Measurements from ENCODE around the gene SPOCK1. TPM values are rescaled to one million over a fixed set of nuclear protein-coding genes. Genes with fewer than 3 reads are reported as not detected.
A peak's percentile ranks its signal among the peaks of the same experiment; 100 is the strongest.

SPOCK1 gene
- total RNA-seq (2016; rRNA removed; fragmentation: Illumina TruSeq; extraction: Trizol) (0.18 TPM in 1 of 2 replicates, not detected in the other), polyA plus RNA-seq (2011; rRNA removed) (0.08 and 0.29 TPM in 2 replicates), polyA minus RNA-seq (2011; rRNA and poly(A)+ RNA removed; ENCODE audit: low replicate concordance) (1.0 and 26.0 TPM in 2 replicates), Bru-seq, nascent RNA (percentile 13 among the genes with signal in this experiment), BruChase-seq, experiment 1, labeled RNA remaining after a 6-hour chase (percentile 8 among the genes with signal in this experiment), BruChase-seq, experiment 2, labeled RNA remaining after a 2-hour chase (percentile 8 among the genes with signal in this experiment)
- total RNA-seq (2016; cell fraction: cytosol; rRNA removed; fragmentation: Illumina TruSeq; extraction: Trizol; ENCODE audit: low read depth), result not detected in 2 replicates
- total RNA-seq (2016; cell fraction: insoluble cytoplasmic fraction; rRNA removed; fragmentation: Illumina TruSeq; extraction: Trizol), result not detected in 2 replicates
- total RNA-seq (2016; cell fraction: membrane; rRNA removed; fragmentation: Illumina TruSeq; extraction: Trizol), result not detected in 2 replicates
- not detected in 2 replicates for total RNA-seq (2016; cell fraction: nucleus; rRNA removed; fragmentation: Illumina TruSeq; extraction: Trizol)
- 0.01 and 0.08 TPM in 2 replicates for polyA plus RNA-seq (2011; cell fraction: cytosol; rRNA removed)
- 0.21 TPM in 1 of 2 replicates, not detected in the other for polyA plus RNA-seq (2011; cell fraction: nucleus; rRNA removed)
- polyA plus RNA-seq (2012), result not detected in 2 replicates
- not detected in 2 replicates for polyA plus RNA-seq (2016; cell fraction: cytosol; fragmentation: Illumina TruSeq; extraction: Trizol; ENCODE audit: low read depth)
- polyA plus RNA-seq (2016; cell fraction: insoluble cytoplasmic fraction; fragmentation: Illumina TruSeq; extraction: Trizol; ENCODE audit: low read depth), result 0.05 and 0.07 TPM in 2 replicates
- polyA plus RNA-seq (2016; cell fraction: membrane; fragmentation: Illumina TruSeq; extraction: Trizol; ENCODE audit: low read depth), result not detected in 2 replicates
- 0.14 TPM in 1 of 2 replicates, not detected in the other for polyA plus RNA-seq (2016; cell fraction: nucleus; fragmentation: Illumina TruSeq; extraction: Trizol; ENCODE audit: insufficient read depth, low read depth)
- not detected in 2 replicates for polyA minus RNA-seq (2011; cell fraction: cytosol; rRNA and poly(A)+ RNA removed)
- polyA minus RNA-seq (2011; cell fraction: nucleus; rRNA and poly(A)+ RNA removed), result not detected in 2 replicates
- long read RNA-seq, experiment 1, result 0 reads
- long read RNA-seq, experiment 2, result 0 reads

- H3K27me3 ChIP-seq (ENCODE audit: control insufficient read depth in 1 of 2, insufficient read depth in 2 of 2, low read length in 2 of 2), result peaks cover 0 to 11% of the 10 kb centered on the region in 2 experiments; a peak in 2 of 5 replicates
- no peak for FAIRE-seq
- ChIA-PET CTCF (ENCODE audit: low intra/inter-chr PET ratio, low total read pairs) (interaction anchor here (1.6 kb wide), 2 partner anchors 154 to 179 kb away, joined by 8 to 15 read pairs; no protein-coding TSS in a partner anchor), POLR2A (no interaction called here)
- H3K4me3 ChIP-seq (replicated peaks in 1 of 3; ENCODE audit: insufficient read depth in 1 of 3, low read depth in 2 of 3, low read length in 3 of 3), result peak within 1 kb of the TSS in 1 of 3 experiments; percentile 16; a peak in 1 of 6 replicates
- H3K4me2 ChIP-seq (ENCODE audit: low read depth, low read length), result peak within 1 kb of the TSS; percentile 51; the same call in 1 of the 2 replicates
- in situ Hi-C loops (cut with HindIII; ENCODE audit: extremely low pct_ligation_motif_present, low pct_unique_long_range_greater_than_20kb) (loop anchor here (10.0 kb wide), 2 partner anchors 154 to 184 kb away; no protein-coding TSS in a partner anchor), intact Hi-C loops (cut with micrococcal nuclease; ENCODE audit: unreplicated experiment) (loop anchor here (1.0 kb wide), 1 partner anchor 155 kb away; no protein-coding TSS in a partner anchor)
- no peaks in the 10 kb centered on the region for H4K20me1 ChIP-seq (ENCODE audit: insufficient read depth, low read length)
- H2AFZ ChIP-seq (ENCODE audit: low read length), result no peak within 1 kb of the TSS
- no peaks in the 10 kb centered on the region for H3K36me3 ChIP-seq (replicated peaks in 1 of 2; ENCODE audit: control insufficient read depth in 1 of 2, insufficient read depth in 2 of 2, low read length in 2 of 2)
- no peaks in the 10 kb centered on the region for H3K9me3 ChIP-seq (ENCODE audit: low read length)
- WGBS (ENCODE audit: low lambda C conversion rate), result 28% methylated on average over 33 of the region's 78 CpGs
- no peaks in the 10 kb centered on the region for H3K4me1 ChIP-seq (ENCODE audit: insufficient read depth, low read length)
- no peak within 1 kb of the TSS for H3K27ac ChIP-seq (ENCODE audit: extremely low read length, insufficient read depth, low read length)
- ATAC-seq, result peak; percentile 99
- no peaks in the 10 kb centered on the region for H3K79me2 ChIP-seq (ENCODE audit: insufficient read depth, low read length)
- peak; percentile 14 for DNase-seq (ENCODE audit: low spot score)
- no TSS peak for BruUV-seq (replicated peaks)
- H3K9ac ChIP-seq (ENCODE audit: insufficient read depth, low read depth, low read length), result no peak within 1 kb of the TSS
- no peak for TF ChIP-seq MAZ (IDR thresholded peaks at IDR 0.05; ENCODE audit: borderline replicate concordance, low read depth, low read length)
- TF ChIP-seq MAZ (CRISPR knock-in tag; IDR thresholded peaks at IDR 0.05; ENCODE audit: low read depth), result no peak
- TF ChIP-seq RAD21 (CRISPR knock-in tag; IDR thresholded peaks at IDR 0.05), result peak; percentile 93
- TF ChIP-seq ZFP36 (IDR thresholded peaks at IDR 0.05; ENCODE audit: borderline replicate concordance, low read depth, low read length, partially characterized antibody), result no peak
- no peak for TF ChIP-seq SAFB2 (CRISPR knock-in tag; IDR thresholded peaks at IDR 0.05; ENCODE audit: borderline replicate concordance, low read depth)
- TF ChIP-seq TFAP4 (IDR thresholded peaks at IDR 0.05; ENCODE audit: borderline replicate concordance, low read depth), result no peak
- no peak for TF ChIP-seq ZNF605 (CRISPR knock-in tag; IDR thresholded peaks at IDR 0.05)
- TF ChIP-seq, protein P1, sequence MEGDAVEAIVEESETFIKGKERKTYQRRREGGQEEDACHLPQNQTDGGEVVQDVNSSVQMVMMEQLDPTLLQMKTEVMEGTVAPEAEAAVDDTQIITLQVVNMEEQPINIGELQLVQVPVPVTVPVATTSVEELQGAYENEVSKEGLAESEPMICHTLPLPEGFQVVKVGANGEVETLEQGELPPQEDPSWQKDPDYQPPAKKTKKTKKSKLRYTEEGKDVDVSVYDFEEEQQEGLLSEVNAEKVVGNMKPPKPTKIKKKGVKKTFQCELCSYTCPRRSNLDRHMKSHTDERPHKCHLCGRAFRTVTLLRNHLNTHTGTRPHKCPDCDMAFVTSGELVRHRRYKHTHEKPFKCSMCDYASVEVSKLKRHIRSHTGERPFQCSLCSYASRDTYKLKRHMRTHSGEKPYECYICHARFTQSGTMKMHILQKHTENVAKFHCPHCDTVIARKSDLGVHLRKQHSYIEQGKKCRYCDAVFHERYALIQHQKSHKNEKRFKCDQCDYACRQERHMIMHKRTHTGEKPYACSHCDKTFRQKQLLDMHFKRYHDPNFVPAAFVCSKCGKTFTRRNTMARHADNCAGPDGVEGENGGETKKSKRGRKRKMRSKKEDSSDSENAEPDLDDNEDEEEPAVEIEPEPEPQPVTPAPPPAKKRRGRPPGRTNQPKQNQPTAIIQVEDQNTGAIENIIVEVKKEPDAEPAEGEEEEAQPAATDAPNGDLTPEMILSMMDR (CRISPR knock-in tag; IDR thresholded peaks at IDR 0.05), result peak; percentile 66
- TF ChIP-seq ZNF232 (CRISPR knock-in tag; IDR thresholded peaks at IDR 0.05; ENCODE audit: borderline replicate concordance), result no peak
- no peak for TF ChIP-seq PBX3 (CRISPR knock-in tag; IDR thresholded peaks at IDR 0.05; ENCODE audit: borderline replicate concordance)
Measured at GRCh38 chr5:137498736-137499505, at the start of gene SPOCK1. SPOCK1 (minus strand) TSS chr5:137499326.
